ENCODE results near the gene TSPAN5. TPM values are rescaled to one million over a fixed set of nuclear protein-coding genes. Genes with fewer than 3 reads are reported as not detected.

The TSPAN5 gene
- total RNA-seq, 1 donor from 2014 or later, result 25.0 TPM

- Mint-ChIP-seq H3K27me3 (ENCODE audit: low read depth) (no peaks in the 10 kb centered on the region), H3K9me3 (peaks cover 14% of the 10 kb centered on the region), H3K27ac (ENCODE audit: unreplicated experiment) (peak overlapping the region; percentile 3), H3K4me1 (peaks cover 24% of the 10 kb centered on the region), H3K36me3 (ENCODE audit: low read depth) (peaks cover 24% of the 10 kb centered on the region), H3K4me3 (peak overlapping the region; percentile 15)
- DNase-seq (ENCODE audit: low read depth, low spot score), result no peak
- TF ChIP-seq, protein P1, sequence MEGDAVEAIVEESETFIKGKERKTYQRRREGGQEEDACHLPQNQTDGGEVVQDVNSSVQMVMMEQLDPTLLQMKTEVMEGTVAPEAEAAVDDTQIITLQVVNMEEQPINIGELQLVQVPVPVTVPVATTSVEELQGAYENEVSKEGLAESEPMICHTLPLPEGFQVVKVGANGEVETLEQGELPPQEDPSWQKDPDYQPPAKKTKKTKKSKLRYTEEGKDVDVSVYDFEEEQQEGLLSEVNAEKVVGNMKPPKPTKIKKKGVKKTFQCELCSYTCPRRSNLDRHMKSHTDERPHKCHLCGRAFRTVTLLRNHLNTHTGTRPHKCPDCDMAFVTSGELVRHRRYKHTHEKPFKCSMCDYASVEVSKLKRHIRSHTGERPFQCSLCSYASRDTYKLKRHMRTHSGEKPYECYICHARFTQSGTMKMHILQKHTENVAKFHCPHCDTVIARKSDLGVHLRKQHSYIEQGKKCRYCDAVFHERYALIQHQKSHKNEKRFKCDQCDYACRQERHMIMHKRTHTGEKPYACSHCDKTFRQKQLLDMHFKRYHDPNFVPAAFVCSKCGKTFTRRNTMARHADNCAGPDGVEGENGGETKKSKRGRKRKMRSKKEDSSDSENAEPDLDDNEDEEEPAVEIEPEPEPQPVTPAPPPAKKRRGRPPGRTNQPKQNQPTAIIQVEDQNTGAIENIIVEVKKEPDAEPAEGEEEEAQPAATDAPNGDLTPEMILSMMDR (conservative IDR thresholded peaks at IDR 0.05), result no peak
Observed at GRCh38 chr4:98603683-98604521, 54.5 kb downstream of the TSPAN5 start.

DNA sequence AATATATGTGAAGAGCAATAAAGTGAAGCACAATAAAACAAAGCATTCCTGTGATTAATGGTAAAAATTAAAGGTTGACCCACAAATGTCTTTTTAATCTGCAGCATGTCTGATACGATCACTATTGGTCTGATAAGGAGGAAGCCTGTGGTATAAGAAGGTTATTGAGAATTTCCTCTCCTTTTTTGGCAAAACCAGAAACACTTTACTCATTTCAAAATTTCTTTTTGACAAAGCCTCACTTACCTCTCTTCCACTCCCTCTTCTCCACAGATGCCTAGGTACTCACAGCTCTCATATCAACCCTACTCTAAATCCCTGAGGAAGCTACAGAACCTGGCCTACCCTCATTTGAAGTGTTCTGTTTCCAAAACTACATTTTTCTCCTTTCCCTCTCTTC, 56.1 kb downstream of the TSPAN5 start:
- Mint-ChIP-seq H3K36me3 (ENCODE audit: low read depth) (peaks cover 26% of the 10 kb centered on the region), H3K27ac (ENCODE audit: unreplicated experiment) (no peak overlapping the region), H3K9me3 (peaks cover 14% of the 10 kb centered on the region)

GRCh38 chr4:98601708-98602107, 56.7 kb downstream of the TSPAN5 start:
- H3K27ac Mint-ChIP-seq (ENCODE audit: unreplicated experiment), result no peak overlapping the region
- TF ChIP-seq, protein P1 (conservative IDR thresholded peaks at IDR 0.05), result no peak
- no peak overlapping the region for H3K4me3 Mint-ChIP-seq
- H3K27me3 Mint-ChIP-seq (ENCODE audit: low read depth), result no peaks in the 10 kb centered on the region
- H3K36me3 Mint-ChIP-seq (ENCODE audit: low read depth), result peaks cover 26% of the 10 kb centered on the region
- H3K4me1 Mint-ChIP-seq, result peaks cover 16% of the 10 kb centered on the region
- no peak for DNase-seq (ENCODE audit: low read depth, low spot score)
- H3K9me3 Mint-ChIP-seq, result peaks cover 14% of the 10 kb centered on the region

More for the DNA sequence above, 56.1 kb downstream of the TSPAN5 start:
- TF ChIP-seq, protein P1 (conservative IDR thresholded peaks at IDR 0.05), result no peak
- peaks cover 16% of the 10 kb centered on the region for H3K4me1 Mint-ChIP-seq
- no peaks in the 10 kb centered on the region for H3K27me3 Mint-ChIP-seq (ENCODE audit: low read depth)
- no peak for DNase-seq (ENCODE audit: low read depth, low spot score)
- no peak overlapping the region for H3K4me3 Mint-ChIP-seq

- TF ChIP-seq, protein P1 (conservative IDR thresholded peaks at IDR 0.05), result no peak
- Mint-ChIP-seq H3K9me3 (peaks cover 14% of the 10 kb centered on the region), H3K27me3 (ENCODE audit: low read depth) (no peaks in the 10 kb centered on the region), H3K4me1 (peaks cover 13% of the 10 kb centered on the region), H3K36me3 (ENCODE audit: low read depth) (peaks cover 26% of the 10 kb centered on the region), H3K4me3 (no peak overlapping the region), H3K27ac (ENCODE audit: unreplicated experiment) (no peak overlapping the region)
- no peak for DNase-seq (ENCODE audit: low read depth, low spot score)
Observed at GRCh38 chr4:98599617-98600205, 58.7 kb downstream of the TSPAN5 start.

GRCh38 chr4:98586962-98587354, 71.5 kb downstream of the TSPAN5 start:
- DNase-seq (ENCODE audit: low read depth, low spot score), result no peak
- Mint-ChIP-seq H3K4me3 (peak overlapping the region; percentile 4), H3K36me3 (ENCODE audit: low read depth) (no peaks in the 10 kb centered on the region), H3K9me3 (no peaks in the 10 kb centered on the region), H3K27me3 (ENCODE audit: low read depth) (no peaks in the 10 kb centered on the region), H3K4me1 (peaks cover 40% of the 10 kb centered on the region), H3K27ac (ENCODE audit: unreplicated experiment) (peak overlapping the region; percentile 62)
- TF ChIP-seq, protein P1 (conservative IDR thresholded peaks at IDR 0.05), result no peak
